ENCODE measurements around the gene TP53TG3D.
"Not testable (repeated sequence)": the region's sequence is repeated elsewhere in the genome, so short reads cannot be mapped to it uniquely, and the experiment has no call there.

Gene TP53TG3D

GRCh38 chr16:32252986-32253385 is at the start of gene TP53TG3D:
TSS of gene TP53TG3D (plus strand) at chr16:32253286. CDS start at chr16:32253354, 68 bp downstream.
- not testable (repeated sequence) for H3K4me3 Mint-ChIP-seq; H3K9me3 Mint-ChIP-seq; ATAC-seq; H3K36me3 Mint-ChIP-seq; DNase-seq (ENCODE audit: low spot score in 2 of 2); H3K27ac Mint-ChIP-seq; H3K4me1 Mint-ChIP-seq

- not testable (repeated sequence) for H3K4me3 Mint-ChIP-seq, H3K36me3 Mint-ChIP-seq, H3K4me1 Mint-ChIP-seq, H3K9me3 Mint-ChIP-seq, ATAC-seq, H3K27ac Mint-ChIP-seq
- peak in 1 of 2 donors; percentile 53 for DNase-seq (ENCODE audit: low spot score in 2 of 2)
Measured at GRCh38 chr16:32253507-32253906, 421 bp downstream of the TP53TG3D start.

- not testable (repeated sequence) for DNase-seq (ENCODE audit: low spot score in 2 of 2); H3K36me3 Mint-ChIP-seq; H3K4me3 Mint-ChIP-seq
Measured at GRCh38 chr16:32261526-32261925, 8.4 kb downstream of the TP53TG3D start.

GRCh38 chr16:32263552-32263951 is 10.5 kb downstream of the TP53TG3D start:
- not testable (repeated sequence) for H3K36me3 Mint-ChIP-seq

More at GRCh38 chr16:32261526-32261925, 8.4 kb downstream of the TP53TG3D start:
- not testable (repeated sequence) for H3K9me3 Mint-ChIP-seq, ATAC-seq, H3K27ac Mint-ChIP-seq, H3K4me1 Mint-ChIP-seq

GRCh38 chr16:32281910-32282309 is 28.8 kb downstream of the TP53TG3D start:
- H3K4me1 Mint-ChIP-seq; H3K27ac Mint-ChIP-seq; H3K4me3 Mint-ChIP-seq; DNase-seq (ENCODE audit: low spot score in 2 of 2); H3K36me3 Mint-ChIP-seq; H3K9me3 Mint-ChIP-seq; ATAC-seq: not testable (repeated sequence)

More at GRCh38 chr16:32263552-32263951, 10.5 kb downstream of the TP53TG3D start:
- not testable (repeated sequence) for ATAC-seq; H3K27ac Mint-ChIP-seq; H3K4me1 Mint-ChIP-seq; DNase-seq (ENCODE audit: low spot score in 2 of 2); H3K9me3 Mint-ChIP-seq; H3K4me3 Mint-ChIP-seq

GRCh38 chr16:32283024-32283423 is 29.9 kb downstream of the TP53TG3D start:
- not testable (repeated sequence) for DNase-seq (ENCODE audit: low spot score in 2 of 2); H3K9me3 Mint-ChIP-seq; H3K4me3 Mint-ChIP-seq; ATAC-seq; H3K27ac Mint-ChIP-seq; H3K36me3 Mint-ChIP-seq; H3K4me1 Mint-ChIP-seq

GRCh38 chr16:32283917-32284495 is 30.9 kb downstream of the TP53TG3D start:
- H3K4me1 Mint-ChIP-seq; H3K27ac Mint-ChIP-seq; H3K9me3 Mint-ChIP-seq; H3K4me3 Mint-ChIP-seq; DNase-seq (ENCODE audit: low spot score in 2 of 2); H3K36me3 Mint-ChIP-seq; ATAC-seq: not testable (repeated sequence)

GRCh38 chr16:32284800-32285796 is 32.0 kb downstream of the TP53TG3D start:
- H3K4me3 Mint-ChIP-seq; H3K27ac Mint-ChIP-seq; ATAC-seq; H3K36me3 Mint-ChIP-seq; H3K9me3 Mint-ChIP-seq; H3K4me1 Mint-ChIP-seq; DNase-seq (ENCODE audit: low spot score in 2 of 2): not testable (repeated sequence)

- not testable (repeated sequence) for H3K4me1 Mint-ChIP-seq; DNase-seq (ENCODE audit: low spot score in 2 of 2); H3K27ac Mint-ChIP-seq; H3K36me3 Mint-ChIP-seq; ATAC-seq; H3K9me3 Mint-ChIP-seq; H3K4me3 Mint-ChIP-seq
Measured at GRCh38 chr16:32286193-32286592, 33.1 kb downstream of the TP53TG3D start.

- not testable (repeated sequence) for H3K4me3 Mint-ChIP-seq; ATAC-seq; H3K36me3 Mint-ChIP-seq; DNase-seq (ENCODE audit: low spot score in 2 of 2); H3K9me3 Mint-ChIP-seq; H3K27ac Mint-ChIP-seq; H3K4me1 Mint-ChIP-seq
Measured at GRCh38 chr16:32287743-32288142, 34.7 kb downstream of the TP53TG3D start.

GRCh38 chr16:32289197-32289596 is 36.1 kb downstream of the TP53TG3D start:
- H3K4me3 Mint-ChIP-seq; H3K4me1 Mint-ChIP-seq; ATAC-seq; DNase-seq (ENCODE audit: low spot score in 2 of 2); H3K27ac Mint-ChIP-seq; H3K9me3 Mint-ChIP-seq; H3K36me3 Mint-ChIP-seq: not testable (repeated sequence)

GRCh38 chr16:32302776-32303175 is 49.7 kb downstream of the TP53TG3D start:
- H3K27ac Mint-ChIP-seq; H3K4me3 Mint-ChIP-seq; H3K36me3 Mint-ChIP-seq; ATAC-seq; H3K4me1 Mint-ChIP-seq; H3K9me3 Mint-ChIP-seq; DNase-seq (ENCODE audit: low spot score in 2 of 2): not testable (repeated sequence)

Measured in stimulated activated effector memory CD8-positive, alpha-beta T cell treated with anti-CD3 and anti-CD28 coated beads, Interleukin-12 subunit alpha, Interleukin-12 subunit beta, amount 100 ng/mL, for 72 hours (primary cell).